ENCODE data around the gene DNAAF1.

Gene DNAAF1

DNA sequence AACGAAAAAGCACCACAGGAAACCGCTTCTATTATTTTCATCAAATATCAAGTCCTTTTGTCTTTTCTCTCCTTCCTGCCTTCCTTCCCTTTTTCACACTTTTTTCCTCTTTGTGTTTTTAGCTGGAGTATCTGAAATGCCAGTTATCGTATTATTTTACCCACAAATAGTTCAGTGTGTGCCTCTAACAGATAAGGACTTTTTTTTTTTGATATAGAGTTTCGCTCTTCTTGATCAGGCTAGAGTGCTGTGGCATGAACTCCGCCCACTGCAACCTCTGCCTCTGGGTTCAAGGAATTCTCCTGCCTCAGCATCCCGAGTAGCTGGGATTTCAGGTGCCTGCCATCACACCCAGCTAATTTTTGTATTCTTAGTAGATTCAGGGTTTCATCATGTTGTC, 10.7 kb downstream of the DNAAF1 start:
- no peak overlapping the region for H3K4me2 ChIP-seq
- no peaks in the 10 kb centered on the region for H4K20me1 ChIP-seq
- H3K9ac ChIP-seq: no peak overlapping the region
- no peaks in the 10 kb centered on the region for H3K9me3 ChIP-seq
- no peaks in the 10 kb centered on the region for H3K36me3 ChIP-seq
- TF ChIP-seq Cebpa-rat (IDR thresholded peaks at IDR 0.05): no peak
- no peaks in the 10 kb centered on the region for H3K4me1 ChIP-seq
- no peak overlapping the region for H3K27ac ChIP-seq
- no peaks in the 10 kb centered on the region for H3K27me3 ChIP-seq
- H3K4me3 ChIP-seq: no peak overlapping the region

DNA sequence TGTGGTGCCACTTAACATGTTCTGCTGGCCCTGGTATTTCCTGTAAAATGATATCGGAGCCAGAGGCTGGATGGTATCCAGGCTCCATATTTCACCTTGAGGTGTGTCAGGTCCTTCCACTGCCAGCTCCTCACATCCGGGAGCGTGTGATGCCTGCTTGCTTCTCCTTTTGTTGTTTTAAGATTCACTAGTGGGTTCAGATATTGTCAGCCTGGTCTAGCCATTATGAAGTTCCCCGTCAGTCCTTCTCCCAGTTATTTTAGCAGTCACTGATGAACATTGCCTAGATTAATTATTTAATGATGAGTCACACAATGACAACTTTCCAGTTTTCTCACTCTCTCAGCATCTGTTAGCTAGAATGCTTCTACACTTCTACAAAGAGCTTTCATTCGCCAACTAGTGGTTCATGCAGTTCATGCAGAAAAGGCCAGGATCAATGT, 11.3 kb downstream of the DNAAF1 start:
- H3K9me3 ChIP-seq: no peaks in the 10 kb centered on the region
- H3K4me1 ChIP-seq: no peaks in the 10 kb centered on the region
- no peak for TF ChIP-seq Cebpa-rat (IDR thresholded peaks at IDR 0.05)
- no peak overlapping the region for H3K27ac ChIP-seq
- no peaks in the 10 kb centered on the region for H3K27me3 ChIP-seq
- H3K36me3 ChIP-seq: no peaks in the 10 kb centered on the region
- H4K20me1 ChIP-seq: no peaks in the 10 kb centered on the region
- H3K9ac ChIP-seq: no peak overlapping the region
- H3K4me3 ChIP-seq: no peak overlapping the region
- no peak overlapping the region for H3K4me2 ChIP-seq

DNA sequence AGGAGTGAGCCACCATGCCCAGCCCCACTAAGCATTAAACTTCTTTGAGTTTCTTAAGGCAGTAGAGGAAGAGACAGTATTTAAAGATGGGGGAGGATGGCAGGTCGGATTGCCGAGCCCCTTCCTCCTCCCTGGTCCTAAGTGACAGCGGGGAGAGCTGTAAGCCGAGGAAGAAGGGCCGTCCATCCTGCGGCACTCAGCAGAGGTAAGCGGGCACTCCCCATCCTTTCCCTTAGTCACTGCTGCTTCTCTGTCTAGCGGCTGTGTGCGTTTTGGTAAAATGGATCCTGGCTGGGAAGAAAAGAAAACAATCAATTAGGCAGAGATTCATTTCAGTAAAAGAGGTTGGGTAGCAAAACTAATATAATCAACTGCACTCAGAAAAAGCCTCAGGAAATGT, 13.9 kb downstream of the DNAAF1 start:
- Histone ChIP-seq H3K36me3 (no peaks in the 10 kb centered on the region), H3K27ac (no peak overlapping the region), H3K9ac (no peak overlapping the region), H3K4me2 (no peak overlapping the region), H3K4me3 (no peak overlapping the region), H3K9me3 (no peaks in the 10 kb centered on the region), H4K20me1 (no peaks in the 10 kb centered on the region), H3K4me1 (0 out of 2 replicates have a peak, but pooled peaks cover 8% of the 10 kb centered on the region), H3K27me3 (no peaks in the 10 kb centered on the region)
- TF ChIP-seq Cebpa-rat (IDR thresholded peaks at IDR 0.05): no peak

DNA sequence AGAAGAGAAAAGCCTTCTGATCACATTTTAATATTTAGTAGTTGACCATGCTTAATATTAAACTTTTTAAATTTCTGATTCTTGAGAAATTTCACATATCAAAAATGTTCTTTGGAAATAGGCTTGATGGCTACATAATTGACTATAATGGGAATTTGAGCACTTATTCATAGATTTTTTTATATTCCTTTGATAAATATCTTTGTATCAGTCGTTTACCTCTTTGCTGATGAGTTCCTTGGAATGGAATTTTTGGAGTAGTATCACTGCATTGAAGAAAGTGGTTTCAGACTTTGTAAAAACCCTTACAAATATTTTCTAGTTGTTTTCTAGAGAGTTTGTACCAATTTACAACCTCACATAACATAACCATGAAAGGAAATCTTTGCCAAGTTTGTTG, 14.7 kb downstream of the DNAAF1 start:
- Histone ChIP-seq H3K9ac (no peak overlapping the region), H3K4me2 (no peak overlapping the region), H4K20me1 (no peaks in the 10 kb centered on the region), H3K4me1 (0 out of 2 replicates have a peak, but pooled peaks cover 8% of the 10 kb centered on the region), H3K9me3 (no peaks in the 10 kb centered on the region), H3K27me3 (no peaks in the 10 kb centered on the region), H3K27ac (no peak overlapping the region), H3K4me3 (no peak overlapping the region), H3K36me3 (no peaks in the 10 kb centered on the region)
- no peak for TF ChIP-seq Cebpa-rat (IDR thresholded peaks at IDR 0.05)

DNA sequence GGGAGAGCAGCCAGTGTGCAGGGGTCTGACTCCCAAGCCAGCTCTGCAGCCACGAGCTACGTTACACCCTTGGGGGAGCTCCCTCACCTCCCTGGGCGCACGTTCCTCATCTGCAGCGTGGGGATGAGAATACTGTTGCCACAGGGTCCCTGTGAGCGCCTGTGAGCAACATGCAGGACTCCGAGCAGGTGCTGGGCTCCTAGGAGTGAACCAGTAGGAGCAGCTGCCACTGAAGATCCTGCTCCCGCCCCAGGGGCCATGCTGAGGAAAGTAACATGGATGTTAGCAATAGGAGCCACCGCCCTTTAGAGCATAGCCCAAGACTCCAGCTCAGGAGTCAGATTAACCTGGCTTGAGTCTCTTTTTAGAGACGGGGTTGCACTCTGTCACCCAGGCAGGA, 15.9 kb downstream of the DNAAF1 start:
- Histone ChIP-seq H3K4me1 (0 out of 2 replicates have a peak, but pooled peaks cover 8% of the 10 kb centered on the region), H3K9ac (no peak overlapping the region), H3K27me3 (no peaks in the 10 kb centered on the region), H3K9me3 (no peaks in the 10 kb centered on the region), H4K20me1 (no peaks in the 10 kb centered on the region), H3K27ac (no peak overlapping the region), H3K36me3 (no peaks in the 10 kb centered on the region), H3K4me3 (no peak overlapping the region), H3K4me2 (no peak overlapping the region)
- TF ChIP-seq Cebpa-rat (IDR thresholded peaks at IDR 0.05): no peak

DNA sequence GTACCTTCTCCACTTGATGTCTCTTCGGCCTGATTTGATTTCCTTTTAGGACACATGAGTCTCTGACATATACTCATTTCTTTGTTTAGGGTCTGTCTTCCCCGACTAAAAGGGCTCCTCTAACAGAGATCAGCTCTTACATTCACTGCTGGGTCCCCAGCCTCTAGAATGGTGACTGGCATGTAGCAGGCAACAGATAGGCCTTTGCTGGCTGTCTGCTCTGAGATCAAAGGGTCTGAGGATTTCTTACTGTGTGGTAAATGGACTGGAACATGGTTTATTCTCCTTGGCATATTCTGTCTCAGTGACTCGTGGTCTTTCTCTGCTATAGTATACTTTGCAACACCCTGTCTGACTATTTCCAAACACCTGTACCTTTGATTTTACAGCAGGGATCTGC, 16.7 kb downstream of the DNAAF1 start:
- Histone ChIP-seq H3K9me3 (no peaks in the 10 kb centered on the region), H3K36me3 (no peaks in the 10 kb centered on the region), H3K4me3 (no peak overlapping the region), H4K20me1 (no peaks in the 10 kb centered on the region), H3K4me2 (no peak overlapping the region), H3K9ac (no peak overlapping the region), H3K4me1 (0 out of 2 replicates have a peak, but pooled peaks cover 8% of the 10 kb centered on the region), H3K27me3 (no peaks in the 10 kb centered on the region), H3K27ac (no peak overlapping the region)
- no peak for TF ChIP-seq Cebpa-rat (IDR thresholded peaks at IDR 0.05)

DNA sequence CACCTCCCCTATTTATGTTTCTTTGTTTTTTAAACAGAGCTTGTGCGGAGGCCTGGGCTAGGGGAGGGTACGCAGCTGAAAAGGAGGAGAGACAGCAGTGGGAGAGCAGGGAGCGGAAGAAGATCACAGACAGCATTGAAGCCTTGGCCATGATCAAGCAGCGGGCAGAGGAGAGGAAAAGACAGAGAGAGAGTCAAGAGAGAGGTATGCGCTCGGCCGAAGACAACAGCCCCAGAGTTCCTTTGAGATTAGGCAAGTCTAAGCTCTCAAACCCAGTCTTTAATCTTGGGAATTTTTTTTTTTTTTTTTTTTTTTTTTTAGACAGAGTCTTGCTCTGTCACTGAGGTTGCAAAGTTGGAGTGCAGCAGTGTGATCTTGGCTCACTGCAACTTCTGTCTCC, 20.6 kb downstream of the DNAAF1 start:
- H3K9ac ChIP-seq: no peak overlapping the region
- no peaks in the 10 kb centered on the region for H3K27me3 ChIP-seq
- H4K20me1 ChIP-seq: no peaks in the 10 kb centered on the region
- H3K36me3 ChIP-seq: no peaks in the 10 kb centered on the region
- H3K4me3 ChIP-seq: no peak overlapping the region
- no peak overlapping the region for H3K27ac ChIP-seq
- TF ChIP-seq Cebpa-rat (IDR thresholded peaks at IDR 0.05): no peak
- H3K9me3 ChIP-seq: no peaks in the 10 kb centered on the region
- no peak overlapping the region for H3K4me2 ChIP-seq
- H3K4me1 ChIP-seq: peaks cover 23% of the 10 kb centered on the region

DNA sequence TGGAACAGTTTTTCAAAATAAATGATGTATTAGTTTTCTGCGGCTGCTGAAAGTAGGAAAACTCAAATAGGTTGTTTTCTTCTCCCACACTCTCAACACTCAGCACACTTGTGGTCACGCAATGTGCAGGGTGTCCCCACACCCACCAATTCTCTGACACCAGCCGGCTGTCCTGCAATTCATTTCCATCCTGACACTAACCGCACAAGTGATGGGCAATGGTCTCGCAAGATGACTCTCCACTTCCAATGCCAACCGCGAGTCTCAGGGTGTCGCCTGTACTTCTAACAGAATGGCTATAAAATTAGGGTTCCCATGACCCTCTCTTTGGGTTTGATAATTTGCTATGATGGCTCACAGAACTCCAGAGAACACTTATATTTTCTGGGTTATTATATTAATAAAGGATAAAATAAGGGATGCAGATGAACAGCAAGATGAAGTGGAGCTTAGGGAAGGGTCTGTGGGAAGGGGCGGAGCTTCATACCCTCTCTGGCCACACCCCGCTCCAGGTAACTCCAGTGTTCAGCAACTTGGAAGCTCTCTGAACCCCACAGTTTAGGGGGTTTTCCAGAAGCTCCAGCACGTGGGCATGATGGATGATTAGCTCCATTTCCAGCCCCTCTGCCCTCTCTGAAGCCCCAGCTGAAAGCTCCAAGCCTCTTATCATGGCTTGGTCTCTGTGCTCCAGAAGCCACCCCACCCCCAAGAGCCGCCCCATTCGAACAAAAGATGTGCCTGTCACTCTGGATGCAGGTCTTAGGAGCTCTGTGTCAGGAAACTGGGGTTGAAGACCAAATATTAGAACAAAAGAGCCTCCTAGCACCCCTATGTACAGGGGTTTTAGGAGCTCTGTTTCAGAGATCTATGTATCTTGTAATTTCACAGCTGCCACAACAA, 21.9 kb downstream of the DNAAF1 start:
- H3K4me3 ChIP-seq: no peak overlapping the region
- H4K20me1 ChIP-seq: no peaks in the 10 kb centered on the region
- no peaks in the 10 kb centered on the region for H3K9me3 ChIP-seq
- H3K4me1 ChIP-seq: peaks cover 16% of the 10 kb centered on the region
- H3K9ac ChIP-seq: no peak overlapping the region
- H3K27me3 ChIP-seq: no peaks in the 10 kb centered on the region
- no peak for TF ChIP-seq Cebpa-rat (IDR thresholded peaks at IDR 0.05)
- no peaks in the 10 kb centered on the region for H3K36me3 ChIP-seq
- no peak overlapping the region for H3K4me2 ChIP-seq
- no peak overlapping the region for H3K27ac ChIP-seq

DNA sequence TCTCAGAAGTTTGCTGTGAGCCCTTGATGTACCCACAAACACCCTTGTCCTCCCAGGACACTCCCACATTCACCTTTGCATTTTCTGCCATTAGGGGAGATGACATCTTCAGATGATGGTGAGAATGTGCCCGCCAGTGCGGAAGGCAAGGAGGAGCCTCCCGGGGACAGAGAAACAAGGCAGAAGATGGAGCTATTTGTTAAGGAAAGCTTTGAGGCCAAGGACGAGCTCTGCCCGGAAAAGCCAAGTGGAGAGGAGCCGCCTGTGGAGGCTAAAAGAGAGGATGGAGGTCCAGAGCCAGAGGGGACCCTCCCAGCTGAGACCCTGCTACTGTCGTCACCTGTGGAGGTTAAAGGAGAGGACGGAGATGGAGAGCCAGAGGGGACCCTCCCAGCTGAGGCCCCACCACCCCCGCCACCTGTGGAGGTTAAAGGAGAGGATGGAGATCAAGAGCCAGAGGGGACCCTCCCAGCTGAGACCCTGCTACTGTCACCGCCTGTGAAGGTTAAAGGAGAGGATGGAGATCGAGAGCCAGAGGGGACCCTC, 24.7 kb downstream of the DNAAF1 start:
- Histone ChIP-seq H3K9ac (no peak overlapping the region), H3K4me2 (no peak overlapping the region), H3K9me3 (no peaks in the 10 kb centered on the region), H3K36me3 (no peaks in the 10 kb centered on the region), H3K4me1 (peaks cover 16% of the 10 kb centered on the region), H3K27ac (no peak overlapping the region), H4K20me1 (no peaks in the 10 kb centered on the region), H3K27me3 (no peaks in the 10 kb centered on the region), H3K4me3 (no peak overlapping the region)
- TF ChIP-seq Cebpa-rat (IDR thresholded peaks at IDR 0.05): no peak

DNA sequence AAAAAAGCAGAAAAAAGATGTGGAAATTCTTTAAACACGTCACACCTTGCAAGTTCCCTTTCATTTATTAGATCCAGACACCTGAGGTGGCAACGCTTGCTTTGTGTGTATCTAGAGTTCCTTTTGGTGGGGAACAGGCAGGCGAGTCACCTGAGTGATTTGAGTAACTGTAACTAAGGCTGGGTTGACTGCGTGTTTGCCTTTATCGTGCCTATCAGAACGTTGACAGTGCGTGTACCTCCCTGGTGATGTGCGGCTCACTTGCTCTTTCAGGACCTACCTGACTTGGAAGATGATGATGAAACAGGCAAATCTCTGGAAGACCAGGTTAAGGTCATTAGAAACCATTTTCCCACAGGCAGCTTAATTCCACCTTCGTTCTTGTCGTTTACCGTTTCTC, 29.3 kb downstream of the DNAAF1 start:
- Histone ChIP-seq H3K4me2 (no peak overlapping the region), H3K4me1 (peaks cover 13% of the 10 kb centered on the region), H3K4me3 (no peak overlapping the region), H3K27ac (no peak overlapping the region), H3K9ac (no peak overlapping the region), H3K36me3 (peaks cover 28% of the 10 kb centered on the region), H3K27me3 (no peaks in the 10 kb centered on the region), H4K20me1 (peaks cover 13% of the 10 kb centered on the region; the same call in 1 of the 2 replicates), H3K9me3 (no peaks in the 10 kb centered on the region)
- no peak for TF ChIP-seq Cebpa-rat (IDR thresholded peaks at IDR 0.05)
